NT2/D1 (cell line): Measurements from ENCODE around the gene NLRC5.

Source experiments
- DNase-seq: peaks from one replicate; pipeline ENCODE4 v3.0.0-alpha.2; 2011; ENCODE audit warnings: low read depth, low spot score
- H3K27me3 ChIP-seq: 2 replicates; pipeline ENCODE4 v1.6.0; 2011; ENCODE audit warnings: mild to moderate bottlenecking; ENCODE audit not compliant: insufficient read length, insufficient read depth
- H3K36me3 ChIP-seq: 2 replicates; pipeline ENCODE4 v1.6.1; 2011; ENCODE audit warnings: mild to moderate bottlenecking, low read length, mixed read lengths; ENCODE audit not compliant: insufficient read depth, insufficient read length
- H3K4me1 ChIP-seq: 2 replicates; pipeline ENCODE4 v1.5.1; 2011; ENCODE audit not compliant: insufficient read depth, insufficient read length
- H3K4me3 ChIP-seq: 2 replicates; pipeline ENCODE4 v1.5.1; 2011; ENCODE audit warnings: low read depth; ENCODE audit not compliant: insufficient read length
- H3K9ac ChIP-seq: 2 replicates; pipeline ENCODE4 v1.6.0; 2011; ENCODE audit warnings: low read depth; ENCODE audit not compliant: insufficient read length
- H3K9me3 ChIP-seq: 2 replicates; pipeline ENCODE4 v1.5.1; 2011; ENCODE audit warnings: mild to moderate bottlenecking, low read length; ENCODE audit not compliant: insufficient read depth
- SUZ12 ChIP-seq: IDR thresholded peaks from 2 replicates; pipeline ENCODE4 v1.6.1; 2011; ENCODE audit not compliant: insufficient read length, insufficient read depth; ENCODE audit errors: extremely low read depth
- YY1 ChIP-seq: IDR thresholded peaks from 2 replicates; pipeline ENCODE4 v1.6.1; 2011; ENCODE audit not compliant: insufficient read length, insufficient read depth
- ZNF274 ChIP-seq: IDR thresholded peaks from 2 replicates; pipeline ENCODE4 v1.6.1; 2011; ENCODE audit warnings: mild to moderate bottlenecking, low read depth, low read length

The NLRC5 gene

DNA sequence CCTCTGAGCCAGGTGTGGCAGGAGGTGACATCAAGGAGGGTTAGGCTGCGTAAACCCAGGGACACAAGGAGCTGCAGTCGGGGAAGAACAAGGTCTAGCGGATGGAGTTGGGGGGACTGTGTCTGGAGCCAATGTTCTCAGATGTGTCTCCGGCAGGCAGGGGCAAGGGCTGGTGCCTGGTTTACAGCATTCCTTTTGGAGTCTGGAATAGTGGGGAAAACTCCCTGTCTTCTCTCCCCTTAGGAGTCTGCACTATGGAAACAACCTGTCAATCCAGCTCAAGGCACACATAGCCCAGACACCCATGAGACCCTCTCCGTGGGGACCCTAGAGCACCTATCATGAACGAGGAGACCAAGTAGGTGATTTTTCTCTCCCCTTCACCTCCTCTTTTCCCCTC is 27.5 kb downstream of the NLRC5 start:
- Histone ChIP-seq H3K4me3 (no peak overlapping the region), H3K36me3 (no peaks in the 10 kb centered on the region), H3K27me3 (no peaks in the 10 kb centered on the region), H3K4me1 (peaks cover 1% of the 10 kb centered on the region), H3K9ac (no peak overlapping the region), H3K9me3 (no peaks in the 10 kb centered on the region)
- no peak for DNase-seq
- TF ChIP-seq SUZ12 (no peak), YY1 (no peak), ZNF274 (no peak)

DNA sequence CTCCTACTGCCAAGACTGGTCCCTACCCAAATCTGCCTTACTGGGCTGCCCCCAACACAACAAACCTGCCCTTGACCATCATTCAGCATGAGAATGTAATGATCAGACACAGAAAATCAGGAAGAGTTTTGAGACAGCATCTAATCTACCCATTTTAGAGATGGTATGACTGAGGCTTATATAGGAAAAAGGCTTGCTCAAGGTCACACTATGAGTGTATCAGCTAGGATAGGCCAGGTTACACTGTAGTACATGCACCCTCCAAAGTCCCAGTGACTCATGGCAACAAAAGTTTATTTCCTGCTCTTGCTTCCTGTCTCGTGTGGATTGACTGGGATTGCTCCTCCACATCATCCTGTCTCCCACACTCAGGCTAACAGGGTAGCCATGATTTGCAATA is 27.9 kb downstream of the NLRC5 start:
- no peaks in the 10 kb centered on the region for H3K36me3 ChIP-seq

DNA sequence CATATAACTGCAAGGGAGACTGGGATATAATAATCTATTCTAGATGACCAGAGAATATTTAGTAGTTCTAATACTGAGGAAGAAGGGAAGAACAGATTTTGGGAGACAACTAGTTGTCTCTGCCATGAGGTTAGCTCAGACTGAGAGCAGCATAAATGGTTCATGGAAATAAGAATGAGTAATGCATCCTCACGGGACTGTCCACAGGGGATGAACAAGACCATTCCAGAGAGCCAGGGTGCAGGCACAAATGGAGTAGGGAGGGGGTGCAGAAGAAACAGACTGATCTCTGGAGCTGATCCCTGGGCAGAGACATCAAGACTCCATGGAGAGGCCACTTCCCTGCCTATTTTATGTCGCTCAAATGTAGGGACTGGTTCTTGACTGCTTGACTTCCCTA is 30.4 kb downstream of the NLRC5 start:
- H3K9me3 ChIP-seq = no peaks in the 10 kb centered on the region
- no peaks in the 10 kb centered on the region for H3K27me3 ChIP-seq
- H3K4me1 ChIP-seq = no peaks in the 10 kb centered on the region
- TF ChIP-seq ZNF274 = no peak
- TF ChIP-seq YY1 = no peak
- TF ChIP-seq SUZ12 = no peak
- DNase-seq = no peak
- no peaks in the 10 kb centered on the region for H3K36me3 ChIP-seq
- no peak overlapping the region for H3K4me3 ChIP-seq
- no peak overlapping the region for H3K9ac ChIP-seq

More for the DNA sequence above, 27.9 kb downstream of the NLRC5 start:
- no peak for TF ChIP-seq YY1
- TF ChIP-seq ZNF274 = no peak
- TF ChIP-seq SUZ12 = no peak
- Histone ChIP-seq H3K9ac (no peak overlapping the region), H3K27me3 (no peaks in the 10 kb centered on the region), H3K4me1 (peaks cover under 1% of the 10 kb centered on the region), H3K4me3 (no peak overlapping the region), H3K9me3 (no peaks in the 10 kb centered on the region)
- no peak for DNase-seq

DNA sequence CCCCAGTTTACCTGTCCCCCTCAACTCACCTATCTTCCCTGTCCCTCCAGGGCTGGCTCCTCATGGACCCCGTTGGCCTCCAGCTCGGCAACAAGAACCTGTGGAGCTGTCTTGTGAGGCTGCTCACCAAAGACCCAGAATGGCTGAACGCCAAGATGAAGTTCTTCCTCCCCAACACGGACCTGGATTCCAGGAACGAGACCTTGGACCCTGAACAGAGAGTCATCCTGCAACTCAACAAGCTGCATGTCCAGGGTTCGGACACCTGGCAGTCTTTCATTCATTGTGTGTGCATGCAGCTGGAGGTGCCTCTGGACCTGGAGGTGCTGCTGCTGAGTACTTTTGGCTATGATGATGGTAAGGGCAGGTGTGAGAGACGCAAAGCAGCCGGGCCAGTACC is 31.3 kb downstream of the NLRC5 start:
- Histone ChIP-seq H3K36me3 (no peaks in the 10 kb centered on the region), H3K9ac (no peak overlapping the region), H3K4me1 (no peaks in the 10 kb centered on the region), H3K4me3 (no peak overlapping the region), H3K9me3 (no peaks in the 10 kb centered on the region), H3K27me3 (no peaks in the 10 kb centered on the region)
- TF ChIP-seq SUZ12 = no peak
- TF ChIP-seq ZNF274 = no peak
- no peak for TF ChIP-seq YY1
- no peak for DNase-seq

DNA sequence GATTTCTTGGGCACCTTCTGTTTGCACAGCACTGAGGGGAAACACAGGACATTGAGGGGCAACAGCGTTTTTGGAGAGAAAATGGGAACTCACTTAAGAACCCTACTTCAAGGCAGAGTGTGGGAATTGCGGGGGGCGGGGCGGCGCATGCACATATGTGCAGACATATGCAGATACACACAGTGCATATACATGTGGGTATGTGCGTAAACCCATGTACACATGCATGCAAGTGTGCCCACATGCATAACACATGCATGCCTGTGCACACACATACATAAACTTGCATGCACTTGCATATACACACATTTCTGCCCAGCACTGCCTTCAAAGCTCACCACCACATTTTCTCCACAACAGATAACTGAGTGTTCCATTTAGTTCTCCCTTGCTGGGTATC is 32.4 kb downstream of the NLRC5 start:
- Histone ChIP-seq H3K9me3 (no peaks in the 10 kb centered on the region), H3K4me1 (no peaks in the 10 kb centered on the region), H3K4me3 (no peak overlapping the region), H3K9ac (no peak overlapping the region), H3K27me3 (no peaks in the 10 kb centered on the region), H3K36me3 (no peaks in the 10 kb centered on the region)
- TF ChIP-seq ZNF274 (no peak), SUZ12 (no peak), YY1 (no peak)
- no peak for DNase-seq

DNA sequence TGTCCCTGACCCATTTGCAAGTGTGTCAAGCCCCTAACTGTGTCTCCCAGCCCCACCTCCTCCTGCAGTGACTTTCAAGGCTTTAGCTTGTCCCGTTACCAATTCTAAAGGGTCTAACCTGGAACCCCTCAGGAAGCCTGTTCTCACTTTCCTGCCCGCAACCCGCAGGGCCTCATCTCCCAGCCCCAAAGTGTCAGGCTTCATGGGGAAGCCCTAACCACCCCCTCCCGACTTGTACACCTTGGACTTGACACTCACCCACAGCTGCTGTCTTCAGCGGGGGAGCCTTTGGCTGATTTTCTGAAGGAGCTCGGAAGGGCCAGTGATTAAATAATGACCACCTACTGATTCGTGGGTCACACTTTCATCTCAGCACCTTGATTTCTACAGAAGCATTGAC is 33.1 kb downstream of the NLRC5 start:
- Histone ChIP-seq H3K4me1 (no peaks in the 10 kb centered on the region), H3K9ac (no peak overlapping the region), H3K36me3 (no peaks in the 10 kb centered on the region), H3K9me3 (no peaks in the 10 kb centered on the region), H3K27me3 (no peaks in the 10 kb centered on the region), H3K4me3 (no peak overlapping the region)
- DNase-seq = no peak
- TF ChIP-seq ZNF274 (no peak), SUZ12 (no peak), YY1 (no peak)

DNA sequence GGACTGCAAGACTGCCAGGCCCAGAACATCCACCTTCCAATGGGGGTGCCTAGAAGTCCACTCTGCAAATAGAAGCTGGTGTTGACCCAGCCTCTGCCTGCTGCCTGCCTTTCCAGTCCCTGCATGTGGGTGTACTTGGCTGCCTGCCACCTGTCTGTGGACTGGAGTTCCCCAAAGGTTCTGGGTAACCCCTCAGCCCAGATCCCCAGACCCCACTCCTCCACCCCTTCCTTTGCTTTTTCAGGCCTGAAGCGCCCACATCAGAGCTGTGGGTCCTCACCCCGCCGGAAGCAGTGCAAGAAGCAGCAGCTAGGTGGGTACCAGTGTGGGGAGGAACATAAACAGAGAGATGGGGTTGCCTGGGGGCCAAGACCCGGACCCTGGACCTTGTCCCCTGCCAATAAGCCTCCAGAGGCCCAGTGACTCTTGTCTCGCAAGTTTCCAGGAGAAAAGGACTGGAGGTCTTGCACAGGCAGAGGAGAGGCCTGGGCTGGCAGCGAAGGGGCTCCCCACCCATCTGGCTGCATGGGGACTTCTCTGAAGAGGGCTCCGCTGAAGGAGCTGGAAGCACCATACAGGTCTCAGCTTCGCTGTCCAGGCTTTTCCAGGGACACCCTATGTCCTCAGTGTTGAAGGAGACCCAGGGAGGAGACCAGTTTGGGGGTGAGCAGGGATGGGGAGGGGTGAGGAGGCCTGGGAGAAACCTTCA is 34.3 kb downstream of the NLRC5 start:
- Histone ChIP-seq H3K27me3 (no peaks in the 10 kb centered on the region), H3K4me3 (no peak overlapping the region), H3K9ac (no peak overlapping the region), H3K36me3 (no peaks in the 10 kb centered on the region), H3K9me3 (no peaks in the 10 kb centered on the region), H3K4me1 (no peaks in the 10 kb centered on the region)
- no peak for TF ChIP-seq ZNF274
- no peak for TF ChIP-seq YY1
- no peak for TF ChIP-seq SUZ12
- DNase-seq = no peak
